GM12892 (cell line): ENCODE measurements around the gene NPM3.
A peak's percentile ranks its signal among the peaks of the same experiment; 100 is the strongest.

Experiments
- DNase-seq: peaks from one replicate; pipeline ENCODE4 v3.0.0; 2011; ENCODE audit not compliant: insufficient read length
- FAIRE-seq: peaks from 2 replicates; lab custom pipeline; 2011; peaks lifted over from hg19 to GRCh38; lab: Jason Lieb, UNC
- POLR2A ChIP-seq: IDR thresholded peaks from 2 replicates; pipeline ENCODE4 v1.6.1; 2011; ENCODE audit warnings: low read depth, low read length, control low read depth
- POLR2AphosphoS5 ChIP-seq: IDR thresholded peaks from 2 replicates; pipeline ENCODE4 v1.6.1; 2011; ENCODE audit warnings: low read depth, low read length, control low read depth
- TAF1 ChIP-seq: IDR thresholded peaks from 2 replicates; pipeline ENCODE4 v1.6.1; 2011; ENCODE audit warnings: low read depth, mild to moderate bottlenecking, control low read depth, low read length, borderline replicate concordance

NPM3 gene

GRCh38 chr10:101824736-101825135 is 41.5 kb upstream of the NPM3 start:
- FAIRE-seq (no peak), DNase-seq (no peak)
- no peak for TF ChIP-seq POLR2AphosphoS5
- no peak for TF ChIP-seq TAF1
- no peak for TF ChIP-seq POLR2A

GRCh38 chr10:101818872-101819633 is 35.8 kb upstream of the NPM3 start:
- TF ChIP-seq POLR2A (no peak), POLR2AphosphoS5 (no peak), TAF1 (no peak)
- FAIRE-seq (no peak), DNase-seq (no peak)

- TF ChIP-seq TAF1 (peak; percentile 99), POLR2A (peak; percentile 95), POLR2AphosphoS5 (peak; percentile 94)
- peak; percentile 92 for DNase-seq
- peak; percentile 97 for FAIRE-seq
Measured at GRCh38 chr10:101818119-101818871, 35.0 kb upstream of the NPM3 start, which contains the start of gene OGA. Gene OGA (minus strand): TSS chr10:101818444. CDS start chr10:101818022, 422 bp downstream.

GRCh38 chr10:101817337-101818118 is 34.3 kb upstream of the NPM3 start:
- TF ChIP-seq POLR2AphosphoS5 (no peak; the same call in none of the 2 replicates), TAF1 (no peak), POLR2A (no peak)
- no peak for FAIRE-seq
- DNase-seq = no peak

- FAIRE-seq (no peak), DNase-seq (no peak)
- TF ChIP-seq TAF1 (no peak), POLR2AphosphoS5 (no peak), POLR2A (no peak)
Measured at GRCh38 chr10:101816913-101817336, 33.7 kb upstream of the NPM3 start.

GRCh38 chr10:101816376-101816775 is 33.1 kb upstream of the NPM3 start:
- DNase-seq (no peak), FAIRE-seq (no peak)
- TF ChIP-seq TAF1 = no peak
- TF ChIP-seq POLR2AphosphoS5 = no peak
- TF ChIP-seq POLR2A = no peak

- DNase-seq (no peak), FAIRE-seq (peak; percentile 87)
- TF ChIP-seq POLR2A (no peak), TAF1 (no peak), POLR2AphosphoS5 (no peak)
Measured at GRCh38 chr10:101814466-101815071, 31.3 kb upstream of the NPM3 start.

- TF ChIP-seq POLR2AphosphoS5 (no peak), TAF1 (no peak), POLR2A (no peak)
- no peak for FAIRE-seq
- DNase-seq = no peak
Measured at GRCh38 chr10:101812606-101813005, 29.4 kb upstream of the NPM3 start.

GRCh38 chr10:101807158-101807557 is 23.9 kb upstream of the NPM3 start:
- FAIRE-seq = no peak
- DNase-seq = no peak
- TF ChIP-seq POLR2A (no peak), POLR2AphosphoS5 (no peak), TAF1 (no peak)

- no peak for FAIRE-seq
- no peak for TF ChIP-seq POLR2A
- no peak for DNase-seq
Measured at GRCh38 chr10:101803511-101803910, 20.3 kb upstream of the NPM3 start.
